NCI-H2107 treated with DMSO at 0.1 percent for 48 hours (cell line): ENCODE data around the gene KLHDC8B.

ENCODE experiments used
- DNase-seq: peaks from one replicate; lab custom pipeline; 2025; ENCODE audit not compliant: unreplicated experiment; lab: John Stamatoyannopoulos, UW

KLHDC8B gene

DNA sequence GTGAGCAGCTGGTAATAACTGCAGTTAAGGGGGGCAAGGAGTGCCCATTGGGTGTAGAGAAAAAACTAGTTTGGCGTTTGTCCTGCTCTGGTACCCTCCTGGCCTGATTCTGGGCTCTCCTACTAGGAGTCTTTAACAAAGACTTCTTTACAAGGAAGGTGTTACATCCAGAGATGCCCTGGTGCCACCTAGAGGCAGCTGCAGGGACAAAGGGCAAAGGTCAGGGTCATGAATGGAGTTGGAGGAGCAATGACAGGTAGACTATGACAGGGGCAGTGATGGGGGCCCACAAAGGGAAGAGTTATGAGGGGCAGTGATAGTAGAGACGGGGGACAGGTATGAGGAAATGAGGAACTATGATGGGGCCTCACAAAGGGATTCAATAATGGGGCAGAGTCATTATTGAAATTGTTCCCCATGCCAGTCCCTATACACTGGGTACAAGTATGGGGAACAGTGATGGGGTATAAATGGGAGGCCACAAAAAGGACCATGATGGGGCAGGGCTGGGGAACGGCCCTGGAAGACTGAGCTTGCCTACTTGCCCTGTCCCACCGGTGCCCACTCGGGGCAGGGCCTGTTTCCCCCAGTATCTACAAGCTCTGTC, 13.2 kb upstream of the KLHDC8B start:
- DNase-seq, result no peak

- no peak for DNase-seq
Measured at GRCh38 chr3:49158792-49159191, 12.6 kb upstream of the KLHDC8B start.

GRCh38 chr3:49161197-49161596, 10.2 kb upstream of the KLHDC8B start:
- DNase-seq, result no peak

- DNase-seq, result no peak
Measured at GRCh38 chr3:49161808-49162530, 9.4 kb upstream of the KLHDC8B start.

- DNase-seq, result no peak
Measured at GRCh38 chr3:49162751-49163419, 8.5 kb upstream of the KLHDC8B start.

DNA sequence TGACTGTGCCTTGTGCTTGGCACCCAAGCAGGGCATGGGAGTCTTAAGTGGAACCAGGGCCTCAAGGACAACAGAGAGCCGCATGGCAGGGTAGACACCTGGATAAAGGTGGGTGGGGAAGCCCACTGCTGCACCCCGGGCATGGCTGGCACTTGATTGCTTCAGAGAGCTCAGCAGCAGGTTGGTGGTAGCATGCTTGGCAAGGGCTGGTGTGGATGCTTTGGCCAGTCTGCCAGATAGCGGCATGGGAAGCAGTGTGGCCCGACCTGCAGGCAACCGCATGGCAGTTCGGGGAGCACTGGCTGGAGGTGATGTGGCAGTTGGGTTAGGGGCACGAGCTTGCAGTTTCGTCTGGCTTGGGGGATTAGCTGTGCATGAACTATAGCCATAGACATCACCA, 7.8 kb upstream of the KLHDC8B start:
- DNase-seq, result no peak

GRCh38 chr3:49164983-49165720, 6.2 kb upstream of the KLHDC8B start:
- no peak for DNase-seq

- peak; percentile 21 for DNase-seq
Measured at GRCh38 chr3:49165771-49166751, 5.3 kb upstream of the KLHDC8B start, which contains the start of gene CCDC71. Gene CCDC71, minus strand, starts transcription at chr3:49166331. Its CDS starts 2,123 bp downstream, at chr3:49164208.

DNA sequence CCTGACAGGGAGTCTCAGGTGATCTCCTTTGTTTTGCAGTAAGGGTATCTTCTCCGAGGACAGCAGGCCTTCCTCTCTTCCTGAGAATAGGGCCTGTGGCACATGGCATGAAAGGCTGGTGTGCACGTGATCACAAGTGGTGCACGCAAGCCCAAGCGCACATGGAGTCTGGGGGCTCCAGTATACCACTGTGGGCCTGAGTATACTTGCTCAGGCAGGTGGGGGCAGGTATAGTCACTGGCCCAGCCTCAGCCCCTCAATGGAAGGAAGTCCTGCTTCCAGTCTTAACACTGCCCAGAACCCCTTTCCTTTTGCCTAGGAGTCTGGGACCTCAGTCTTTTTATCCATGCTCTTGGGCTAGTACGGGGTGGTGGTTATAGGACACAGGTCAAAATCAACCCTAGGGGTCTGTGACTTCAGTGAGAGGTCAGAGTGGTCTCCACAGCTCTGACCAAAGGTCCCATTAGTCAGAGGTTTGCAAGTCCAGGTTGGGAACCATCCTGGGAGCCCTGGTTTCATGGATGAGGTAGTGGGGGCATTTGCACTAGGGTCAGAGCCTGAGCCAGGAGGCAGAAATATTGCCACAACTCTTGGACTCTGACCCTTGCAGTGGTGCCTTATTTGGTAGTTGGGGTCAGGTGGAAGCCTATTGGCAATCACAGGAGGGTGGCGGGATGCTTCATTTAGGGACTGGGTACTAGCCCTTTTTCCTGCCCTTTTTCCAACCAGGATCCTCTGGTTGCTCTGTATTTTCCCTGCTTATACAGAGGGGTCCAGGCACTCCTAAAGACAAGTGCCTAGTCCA, 4.4 kb upstream of the KLHDC8B start:
- no peak for DNase-seq

DNA sequence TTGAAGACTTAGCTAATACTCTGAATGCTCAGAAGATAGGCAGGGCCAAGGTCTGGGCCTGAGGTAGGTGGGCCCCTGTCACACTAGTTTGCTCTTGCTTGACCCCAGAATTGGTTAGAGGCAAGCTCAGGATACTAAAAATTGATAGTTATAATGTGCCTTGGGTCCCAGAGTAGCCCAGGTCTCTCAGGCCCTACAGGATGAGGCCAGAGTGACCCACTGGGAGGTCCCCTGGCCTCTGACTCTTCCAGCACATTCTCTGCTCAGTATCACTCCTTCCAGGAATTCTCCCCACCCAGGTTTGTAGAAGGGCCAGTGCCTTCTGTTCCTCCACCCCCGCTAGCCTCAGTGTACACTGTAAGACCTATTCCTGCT, 667 bp upstream of the KLHDC8B start:
- DNase-seq, result no peak

- DNase-seq, result no peak
Measured at GRCh38 chr3:49171775-49172500, 540 bp downstream of the KLHDC8B start.

- DNase-seq, result no peak
Measured at GRCh38 chr3:49172551-49173041, 1.2 kb downstream of the KLHDC8B start.

DNA sequence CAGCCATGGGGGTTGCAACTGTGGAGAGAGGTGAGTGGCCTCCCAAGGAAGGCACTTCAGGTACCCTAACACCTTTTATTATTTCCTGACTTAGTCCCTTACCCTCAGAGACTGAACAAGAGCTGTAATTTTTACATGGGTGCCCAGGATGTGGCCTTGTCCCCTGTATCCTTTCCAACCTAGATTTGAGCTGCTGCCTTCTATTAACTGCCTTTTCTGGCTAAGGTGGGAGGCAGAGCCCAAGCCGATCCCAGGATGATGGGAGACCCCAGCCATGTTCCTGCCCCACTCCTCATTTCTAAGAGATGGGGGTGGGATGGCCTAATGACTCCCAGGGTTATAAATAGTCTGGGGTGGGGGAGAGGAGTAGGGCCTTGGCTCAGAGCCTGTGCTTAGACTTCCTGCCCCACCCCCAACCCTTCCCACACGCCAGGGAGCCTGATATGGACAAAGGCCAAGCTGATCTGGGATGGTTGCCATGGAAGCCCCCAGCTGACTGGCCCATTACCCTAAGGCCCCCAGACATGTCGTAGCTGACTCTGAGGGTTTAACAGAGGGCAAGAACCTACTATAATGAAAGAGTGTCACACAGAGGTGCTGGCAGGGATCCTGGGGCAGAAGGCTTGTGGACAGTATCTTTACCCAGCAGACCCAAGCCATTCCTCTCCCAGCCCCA, 1.9 kb downstream of the KLHDC8B start:
- no peak for DNase-seq

DNA sequence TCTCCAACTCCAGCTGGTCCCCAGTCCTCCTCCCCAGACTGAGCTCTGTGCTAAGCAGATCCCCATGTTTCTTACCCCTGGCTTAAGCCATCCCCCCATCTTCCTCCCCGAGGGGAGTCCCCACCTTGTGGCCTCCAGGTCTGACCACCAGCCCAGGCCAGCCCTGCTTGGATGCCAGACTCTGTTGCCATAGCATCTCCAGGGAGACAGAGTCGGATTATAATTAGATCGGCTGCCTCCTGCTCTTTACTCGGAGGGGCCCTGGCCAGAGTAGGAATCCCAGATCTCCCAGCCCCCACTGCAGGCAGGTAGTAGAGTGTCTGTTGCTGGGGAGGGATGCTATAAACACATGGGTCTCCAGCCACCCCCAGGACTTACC, 2.4 kb downstream of the KLHDC8B start:
- DNase-seq, result no peak

GRCh38 chr3:49174397-49174985, 3.1 kb downstream of the KLHDC8B start:
- DNase-seq, result no peak

DNA sequence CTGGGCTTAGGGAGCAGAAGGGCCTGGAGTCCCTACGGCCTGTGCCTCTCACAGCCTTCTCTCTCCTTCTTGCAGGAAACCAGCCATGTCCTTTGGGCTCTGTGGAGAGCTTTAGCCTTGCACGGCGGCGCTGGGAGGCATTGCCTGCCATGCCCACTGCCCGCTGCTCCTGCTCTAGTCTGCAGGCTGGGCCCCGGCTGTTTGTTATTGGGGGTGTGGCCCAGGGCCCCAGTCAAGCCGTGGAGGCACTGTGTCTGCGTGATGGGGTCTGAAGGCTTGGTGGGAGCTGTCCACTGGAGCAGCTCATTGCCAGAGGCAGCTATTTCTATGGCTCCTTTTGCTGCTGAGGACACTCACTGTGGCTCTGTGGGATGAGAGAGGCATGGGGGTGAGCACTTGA, 4.1 kb downstream of the KLHDC8B start:
- no peak for DNase-seq

GRCh38 chr3:49177073-49177472, 5.7 kb downstream of the KLHDC8B start:
- DNase-seq, result no peak

GRCh38 chr3:49180116-49180515, 8.7 kb downstream of the KLHDC8B start:
- no peak for DNase-seq
